Measurements from ENCODE around the gene MT1G.
A peak's percentile ranks its signal among the peaks of the same experiment; 100 is the strongest.

MT1G gene

GRCh38 chr16:56662357-56663354 lies 5.2 kb downstream of the MT1G start:
- peaks cover 13% of the 10 kb centered on the region for H3K4me1 ChIP-seq (ENCODE audit: insufficient read depth, low read length)

GRCh38 chr16:56658327-56658875 lies 9.5 kb downstream of the MT1G start:
- Histone ChIP-seq H3K9me3 (ENCODE audit: insufficient read depth, low read depth, low read length) (no peaks in the 10 kb centered on the region), H3K4me3 (ENCODE audit: low read length) (peak overlapping the region; percentile 64), H3K9ac (ENCODE audit: low read depth, low read length) (no peak overlapping the region; the same call in 1 of the 2 replicates), H3K4me1 (ENCODE audit: insufficient read depth, low read length) (peaks cover 13% of the 10 kb centered on the region; the same call in 1 of the 2 replicates), H3K27ac (ENCODE audit: low read depth, low read length) (no peak overlapping the region), H3K36me3 (ENCODE audit: insufficient read depth, low read length) (no peaks in the 10 kb centered on the region), H3K27me3 (ENCODE audit: insufficient read depth, low read length) (peaks cover 90% of the 10 kb centered on the region)
- 33% methylated on average over 10 of the region's 10 CpGs for WGBS

More at GRCh38 chr16:56662357-56663354, 5.2 kb downstream of the MT1G start:
- no peaks in the 10 kb centered on the region for H3K36me3 ChIP-seq (ENCODE audit: insufficient read depth, low read length)
- H3K4me3 ChIP-seq (ENCODE audit: low read length), result peak overlapping the region; percentile 49
- no peaks in the 10 kb centered on the region for H3K9me3 ChIP-seq (ENCODE audit: insufficient read depth, low read depth, low read length)
- peaks cover 100% of the 10 kb centered on the region for H3K27me3 ChIP-seq (ENCODE audit: insufficient read depth, low read length)
- H3K27ac ChIP-seq (ENCODE audit: low read depth, low read length), result no peak overlapping the region
- 13% methylated on average over 45 of the region's 48 CpGs for WGBS
- H3K9ac ChIP-seq (ENCODE audit: low read depth, low read length), result no peak overlapping the region

DNA sequence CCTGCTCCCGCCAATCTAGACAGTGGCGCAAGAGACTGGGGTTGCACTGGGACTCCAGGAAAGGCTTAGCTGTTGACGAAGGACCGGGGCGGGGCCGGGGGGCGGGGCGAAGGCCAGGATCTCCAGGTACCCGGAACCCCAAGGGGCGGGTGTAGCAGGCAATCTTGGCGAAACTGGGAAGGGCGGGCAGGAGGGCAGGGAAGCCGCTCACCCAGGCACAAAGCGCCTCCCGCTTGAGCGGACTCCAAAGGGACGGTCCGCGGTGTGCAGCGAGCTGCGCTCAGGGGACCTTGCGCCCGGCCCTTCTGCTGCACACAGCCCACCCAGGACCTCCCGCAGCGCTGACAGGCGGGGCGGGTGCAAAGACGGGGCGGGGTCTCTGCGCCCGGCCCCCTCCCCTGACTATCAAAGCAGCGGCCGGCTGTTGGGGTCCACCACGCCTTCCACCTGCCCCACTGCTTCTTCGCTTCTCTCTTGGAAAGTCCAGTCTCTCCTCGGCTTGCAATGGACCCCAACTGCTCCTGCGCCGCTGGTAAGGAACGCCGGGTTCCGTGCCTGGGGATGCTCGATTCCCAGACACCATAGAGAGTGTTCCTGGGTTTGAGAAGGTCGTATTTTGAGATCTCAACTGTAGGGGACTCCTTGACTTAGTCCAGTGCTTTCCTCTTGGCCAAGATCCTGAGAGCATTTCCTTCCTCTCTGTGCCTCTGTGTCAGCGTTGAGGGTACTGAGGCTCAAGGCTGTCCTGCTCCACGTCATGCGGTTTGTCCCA lies 10.1 kb downstream of the MT1G start, which contains the start of gene MT1F:
MT1F (plus strand) TSS at position 405 of the 772 bp plus-strand sequence; CDS start at position 505, 100 bp downstream.
- Histone ChIP-seq H3K4me1 (ENCODE audit: insufficient read depth, low read length) (peaks cover 13% of the 10 kb centered on the region; the same call in 1 of the 2 replicates), H3K4me3 (ENCODE audit: low read length) (peak within 1 kb of the TSS; percentile 64), H3K27ac (ENCODE audit: low read depth, low read length) (peak within 1 kb of the TSS; percentile 70; the same call in 1 of the 2 replicates), H3K27me3 (ENCODE audit: insufficient read depth, low read length) (peaks cover 90% of the 10 kb centered on the region), H3K9ac (ENCODE audit: low read depth, low read length) (no peak within 1 kb of the TSS; the same call in 1 of the 2 replicates), H3K36me3 (ENCODE audit: insufficient read depth, low read length) (no peaks in the 10 kb centered on the region), H3K9me3 (ENCODE audit: insufficient read depth, low read depth, low read length) (no peaks in the 10 kb centered on the region)
- WGBS, result 1% methylated on average over 46 of the region's 46 CpGs

DNA sequence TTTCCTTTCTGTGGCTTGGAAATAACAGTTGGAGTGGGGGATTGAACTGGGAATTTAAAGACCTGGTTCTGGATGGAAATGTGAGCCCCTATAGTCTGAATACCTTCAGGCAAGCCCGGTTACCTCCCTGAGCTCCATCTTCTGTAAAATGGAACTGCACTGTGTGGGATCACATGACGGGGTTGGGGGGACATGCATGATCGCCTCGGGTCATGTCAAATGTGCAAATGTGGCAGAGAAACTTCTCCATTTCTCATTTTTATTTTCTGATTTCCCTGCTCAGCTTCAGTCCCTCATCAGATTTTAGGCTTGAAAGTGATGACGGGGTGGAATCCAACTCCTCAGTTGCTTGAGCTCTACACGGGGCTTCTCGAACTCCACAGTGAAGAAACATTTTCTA lies 14.6 kb downstream of the MT1G start:
- no peaks in the 10 kb centered on the region for H3K9me3 ChIP-seq (ENCODE audit: insufficient read depth, low read depth, low read length)
- no peak overlapping the region for H3K27ac ChIP-seq (ENCODE audit: low read depth, low read length)
- WGBS, result 89% methylated on average over 7 of the region's 7 CpGs
- no peaks in the 10 kb centered on the region for H3K36me3 ChIP-seq (ENCODE audit: insufficient read depth, low read length)
- peaks cover 3% of the 10 kb centered on the region; the same call in 1 of the 2 replicates for H3K4me1 ChIP-seq (ENCODE audit: insufficient read depth, low read length)
- no peak overlapping the region for H3K9ac ChIP-seq (ENCODE audit: low read depth, low read length)
- H3K27me3 ChIP-seq (ENCODE audit: insufficient read depth, low read length), result peaks cover 90% of the 10 kb centered on the region
- H3K4me3 ChIP-seq (ENCODE audit: low read length), result no peak overlapping the region

GRCh38 chr16:56652600-56652999 lies 15.3 kb downstream of the MT1G start:
- H3K9ac ChIP-seq (ENCODE audit: low read depth, low read length), result no peak overlapping the region
- H3K4me3 ChIP-seq (ENCODE audit: low read length), result no peak overlapping the region
- H3K27ac ChIP-seq (ENCODE audit: low read depth, low read length), result no peak overlapping the region
- H3K4me1 ChIP-seq (ENCODE audit: insufficient read depth, low read length), result no peaks in the 10 kb centered on the region
- no peaks in the 10 kb centered on the region for H3K9me3 ChIP-seq (ENCODE audit: insufficient read depth, low read depth, low read length)
- 88% methylated on average over 1 of the region's 1 CpG for WGBS
- H3K36me3 ChIP-seq (ENCODE audit: insufficient read depth, low read length), result no peaks in the 10 kb centered on the region
- peaks cover 90% of the 10 kb centered on the region for H3K27me3 ChIP-seq (ENCODE audit: insufficient read depth, low read length)

DNA sequence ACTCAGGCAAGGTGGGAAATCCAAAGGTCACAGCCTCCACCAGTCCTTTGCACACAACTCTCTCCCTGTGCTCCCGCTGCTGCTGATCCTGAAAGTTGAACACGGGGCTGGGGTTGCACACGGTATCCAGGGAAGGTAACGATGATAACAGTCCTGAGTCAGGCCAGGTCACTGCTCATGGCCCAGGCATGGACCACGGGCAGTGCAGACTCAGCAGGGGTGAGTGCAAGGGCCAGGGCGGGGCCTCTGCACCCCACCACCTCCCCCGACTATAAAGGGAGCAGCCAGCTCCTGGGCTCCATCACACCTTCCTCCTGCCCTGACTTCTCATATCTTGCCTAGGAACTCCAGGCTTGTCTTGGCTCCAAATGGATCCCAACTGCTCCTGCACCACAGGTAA lies 16.3 kb downstream of the MT1G start, which contains the start of gene MT1B:
MT1B (plus strand) TSS at position 301 of the 400 bp plus-strand sequence; CDS start at position 369, 68 bp downstream.
- Histone ChIP-seq H3K27me3 (ENCODE audit: insufficient read depth, low read length) (peaks cover 90% of the 10 kb centered on the region), H3K9ac (ENCODE audit: low read depth, low read length) (no peak within 1 kb of the TSS)
- WGBS, result 77% methylated on average over 7 of the region's 7 CpGs

GRCh38 chr16:56649820-56650219 lies 18.0 kb downstream of the MT1G start:
- Histone ChIP-seq H3K9me3 (ENCODE audit: insufficient read depth, low read depth, low read length) (no peaks in the 10 kb centered on the region), H3K9ac (ENCODE audit: low read depth, low read length) (no peak overlapping the region), H3K27me3 (ENCODE audit: insufficient read depth, low read length) (peaks cover 90% of the 10 kb centered on the region), H3K4me1 (ENCODE audit: insufficient read depth, low read length) (no peaks in the 10 kb centered on the region), H3K4me3 (ENCODE audit: low read length) (no peak overlapping the region), H3K27ac (ENCODE audit: low read depth, low read length) (no peak overlapping the region), H3K36me3 (ENCODE audit: insufficient read depth, low read length) (no peaks in the 10 kb centered on the region)
- 86% methylated on average over 1 of the region's 3 CpGs for WGBS

More for the DNA sequence above, 16.3 kb downstream of the MT1G start, which contains the start of gene MT1B:
- Histone ChIP-seq H3K9me3 (ENCODE audit: insufficient read depth, low read depth, low read length) (no peaks in the 10 kb centered on the region), H3K27ac (ENCODE audit: low read depth, low read length) (no peak within 1 kb of the TSS), H3K36me3 (ENCODE audit: insufficient read depth, low read length) (no peaks in the 10 kb centered on the region), H3K4me3 (ENCODE audit: low read length) (no peak within 1 kb of the TSS), H3K4me1 (ENCODE audit: insufficient read depth, low read length) (no peaks in the 10 kb centered on the region)

- no peaks in the 10 kb centered on the region for H3K9me3 ChIP-seq (ENCODE audit: insufficient read depth, low read depth, low read length)
These were observed 18.6 kb downstream of the MT1G start for GRCh38 chr16:56649271-56649670.

GRCh38 chr16:56647641-56648431 lies 20.0 kb downstream of the MT1G start:
- Histone ChIP-seq H3K4me1 (ENCODE audit: insufficient read depth, low read length) (no peaks in the 10 kb centered on the region; the same call in 1 of the 2 replicates), H3K9ac (ENCODE audit: low read depth, low read length) (no peak overlapping the region), H3K27me3 (ENCODE audit: insufficient read depth, low read length) (peaks cover 100% of the 10 kb centered on the region), H3K9me3 (ENCODE audit: insufficient read depth, low read depth, low read length) (no peaks in the 10 kb centered on the region), H3K27ac (ENCODE audit: low read depth, low read length) (no peak overlapping the region), H3K36me3 (ENCODE audit: insufficient read depth, low read length) (no peaks in the 10 kb centered on the region), H3K4me3 (ENCODE audit: low read length) (peak overlapping the region; percentile 18; the same call in 1 of the 2 replicates)
- 62% methylated on average over 33 of the region's 33 CpGs for WGBS

More at GRCh38 chr16:56649271-56649670, 18.6 kb downstream of the MT1G start:
- Histone ChIP-seq H3K4me1 (ENCODE audit: insufficient read depth, low read length) (no peaks in the 10 kb centered on the region), H3K27me3 (ENCODE audit: insufficient read depth, low read length) (peaks cover 95% of the 10 kb centered on the region), H3K36me3 (ENCODE audit: insufficient read depth, low read length) (no peaks in the 10 kb centered on the region), H3K9ac (ENCODE audit: low read depth, low read length) (no peak overlapping the region), H3K4me3 (ENCODE audit: low read length) (no peak overlapping the region), H3K27ac (ENCODE audit: low read depth, low read length) (no peak overlapping the region)
- 95% methylated on average over 2 of the region's 2 CpGs for WGBS

DNA sequence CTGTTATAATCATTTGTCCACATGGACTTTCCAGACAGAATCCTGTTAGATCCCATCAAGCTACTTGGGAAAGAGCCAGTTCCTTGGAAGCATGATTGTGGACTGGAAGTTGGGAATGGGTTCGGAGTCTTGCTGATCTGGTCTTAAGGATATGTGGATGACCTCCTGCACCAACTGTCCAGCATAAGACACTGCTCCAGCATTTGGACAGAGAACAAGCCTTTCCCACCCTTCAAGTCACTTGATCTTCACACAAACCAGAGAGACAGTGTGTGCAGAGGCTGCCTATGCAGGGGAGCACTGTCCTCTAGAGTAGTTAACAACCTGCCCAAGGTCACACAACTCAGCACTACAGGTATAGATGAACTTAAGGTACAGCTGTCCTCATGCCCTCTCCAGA lies 22.0 kb downstream of the MT1G start:
- no peaks in the 10 kb centered on the region; the same call in 1 of the 2 replicates for H3K4me1 ChIP-seq (ENCODE audit: insufficient read depth, low read length)
- no peaks in the 10 kb centered on the region for H3K36me3 ChIP-seq (ENCODE audit: insufficient read depth, low read length)
- no peaks in the 10 kb centered on the region for H3K9me3 ChIP-seq (ENCODE audit: insufficient read depth, low read depth, low read length)
- H3K9ac ChIP-seq (ENCODE audit: low read depth, low read length), result no peak overlapping the region
- H3K27ac ChIP-seq (ENCODE audit: low read depth, low read length), result no peak overlapping the region
- WGBS, result 0% methylated on average over 1 of the region's 1 CpG
- peaks cover 100% of the 10 kb centered on the region for H3K27me3 ChIP-seq (ENCODE audit: insufficient read depth, low read length)
- no peak overlapping the region for H3K4me3 ChIP-seq (ENCODE audit: low read length)
